Activated CD4-positive, alpha-beta T cell treated with anti-CD3 and anti-CD28 coated beads for 1 hour (primary cell): ENCODE data around the gene PLA2G4F.

ENCODE experiments used
- DNase-seq: peaks from one replicate; pipeline ENCODE4 v3.0.0-alpha.2; 2020

PLA2G4F gene, protein sequence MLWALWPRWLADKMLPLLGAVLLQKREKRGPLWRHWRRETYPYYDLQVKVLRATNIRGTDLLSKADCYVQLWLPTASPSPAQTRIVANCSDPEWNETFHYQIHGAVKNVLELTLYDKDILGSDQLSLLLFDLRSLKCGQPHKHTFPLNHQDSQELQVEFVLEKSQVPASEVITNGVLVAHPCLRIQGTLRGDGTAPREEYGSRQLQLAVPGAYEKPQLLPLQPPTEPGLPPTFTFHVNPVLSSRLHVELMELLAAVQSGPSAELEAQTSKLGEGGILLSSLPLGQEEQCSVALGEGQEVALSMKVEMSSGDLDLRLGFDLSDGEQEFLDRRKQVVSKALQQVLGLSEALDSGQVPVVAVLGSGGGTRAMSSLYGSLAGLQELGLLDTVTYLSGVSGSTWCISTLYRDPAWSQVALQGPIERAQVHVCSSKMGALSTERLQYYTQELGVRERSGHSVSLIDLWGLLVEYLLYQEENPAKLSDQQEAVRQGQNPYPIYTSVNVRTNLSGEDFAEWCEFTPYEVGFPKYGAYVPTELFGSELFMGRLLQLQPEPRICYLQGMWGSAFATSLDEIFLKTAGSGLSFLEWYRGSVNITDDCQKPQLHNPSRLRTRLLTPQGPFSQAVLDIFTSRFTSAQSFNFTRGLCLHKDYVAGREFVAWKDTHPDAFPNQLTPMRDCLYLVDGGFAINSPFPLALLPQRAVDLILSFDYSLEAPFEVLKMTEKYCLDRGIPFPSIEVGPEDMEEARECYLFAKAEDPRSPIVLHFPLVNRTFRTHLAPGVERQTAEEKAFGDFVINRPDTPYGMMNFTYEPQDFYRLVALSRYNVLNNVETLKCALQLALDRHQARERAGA

GRCh38 chr15:42156243-42156922 lies at the start of gene PLA2G4F:
Gene PLA2G4F (minus strand): TSS chr15:42156636. CDS start chr15:42156549, 87 bp downstream.
- DNase-seq, result no peak

DNA sequence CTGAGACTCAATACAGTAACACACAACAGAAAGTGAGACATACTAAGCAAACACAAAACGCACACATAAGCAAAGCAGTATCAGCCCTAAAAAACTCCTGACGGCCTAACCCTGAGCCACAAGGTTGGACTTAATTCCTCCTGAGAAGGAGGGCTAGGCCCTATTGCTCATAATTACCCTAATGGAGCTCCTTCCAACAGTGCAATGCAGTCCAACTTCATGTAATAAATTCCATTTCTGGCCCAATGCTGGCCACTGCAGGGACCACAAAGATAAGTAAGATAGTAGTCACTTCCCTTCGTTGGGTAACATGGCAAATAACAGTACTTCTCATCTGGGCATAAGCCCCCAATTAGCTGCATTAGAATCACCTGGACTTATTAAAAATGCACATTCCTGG lies 47.5 kb upstream of the PLA2G4F start:
- no peak for DNase-seq

GRCh38 chr15:42202653-42203052 lies 46.2 kb upstream of the PLA2G4F start:
- DNase-seq, result no peak

DNA sequence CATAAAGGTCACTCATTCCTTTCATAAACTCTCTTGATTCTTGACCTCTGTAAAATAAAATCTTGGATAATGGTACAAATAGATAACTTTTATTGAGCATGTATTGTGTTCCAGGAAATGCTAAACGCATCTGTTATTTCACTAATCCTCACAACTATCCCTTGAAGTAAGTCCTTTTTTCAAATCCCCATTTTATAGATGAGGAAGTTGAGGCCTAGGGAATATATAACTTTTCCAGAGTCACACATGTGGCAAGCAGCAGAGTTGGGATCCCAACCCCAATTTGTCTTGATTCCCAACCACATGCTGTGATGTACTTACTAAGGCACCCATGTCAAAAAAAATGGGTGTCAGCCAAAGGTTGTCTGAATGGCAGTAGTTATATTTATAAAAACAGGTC lies 45.4 kb upstream of the PLA2G4F start:
- no peak for DNase-seq

GRCh38 chr15:42199126-42199525 lies 42.7 kb upstream of the PLA2G4F start:
- no peak for DNase-seq

GRCh38 chr15:42198516-42198915 lies 42.1 kb upstream of the PLA2G4F start:
- DNase-seq, result no peak

- no peak for DNase-seq
These were observed 38.1 kb upstream of the PLA2G4F start for GRCh38 chr15:42194513-42194912.

GRCh38 chr15:42193383-42193782 lies 36.9 kb upstream of the PLA2G4F start:
- no peak for DNase-seq

- no peak for DNase-seq
These were observed 35.3 kb upstream of the PLA2G4F start for GRCh38 chr15:42191610-42192346.

DNA sequence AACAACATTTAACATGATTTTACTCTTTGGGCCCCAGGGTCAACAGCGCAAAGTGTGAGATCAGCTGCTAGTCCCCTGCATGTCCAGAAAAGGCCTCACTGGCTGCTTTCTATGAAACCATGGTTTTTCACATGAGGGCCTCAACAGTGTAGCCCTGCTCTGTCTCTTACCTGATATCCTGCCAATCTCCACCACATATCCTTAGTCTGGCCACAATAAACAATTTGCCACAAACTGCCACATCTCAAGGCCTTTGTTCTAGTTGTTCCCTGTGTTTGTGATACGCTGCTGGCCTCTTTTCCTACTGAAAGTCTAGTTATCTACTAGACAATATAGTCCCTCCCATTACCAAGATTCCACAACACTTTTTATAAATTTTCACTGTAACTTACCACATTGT lies 33.9 kb upstream of the PLA2G4F start:
- no peak for DNase-seq

- DNase-seq, result no peak
These were observed 29.4 kb upstream of the PLA2G4F start for GRCh38 chr15:42185801-42186200.

- no peak for DNase-seq
These were observed 28.3 kb upstream of the PLA2G4F start for GRCh38 chr15:42184736-42185135.

DNA sequence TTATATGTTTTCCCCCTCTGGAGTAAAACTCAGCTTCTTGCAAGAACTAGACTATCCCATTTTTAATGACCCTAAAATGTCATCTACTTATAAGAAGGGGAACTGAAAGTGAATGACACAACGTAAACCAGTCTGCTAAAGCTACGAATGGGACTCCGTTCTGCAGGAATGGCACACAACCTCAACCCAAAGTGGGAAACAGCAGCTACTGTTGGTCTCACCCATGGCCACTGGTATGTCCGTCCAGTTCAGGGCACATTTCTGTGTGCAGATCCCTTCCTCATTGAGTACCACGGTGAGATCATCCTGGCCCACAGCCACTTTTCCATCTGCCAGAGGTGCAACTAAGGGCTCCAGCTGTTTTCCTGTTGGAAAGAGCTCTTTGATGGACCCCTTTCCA lies 27.9 kb upstream of the PLA2G4F start:
- no peak for DNase-seq

- DNase-seq, result no peak
These were observed 26.5 kb upstream of the PLA2G4F start for GRCh38 chr15:42182961-42183360.

- DNase-seq, result no peak
These were observed 26.0 kb upstream of the PLA2G4F start for GRCh38 chr15:42182328-42182886.

- no peak for DNase-seq
These were observed 21.6 kb upstream of the PLA2G4F start for GRCh38 chr15:42178056-42178455.

- DNase-seq, result no peak
These were observed 19.2 kb upstream of the PLA2G4F start for GRCh38 chr15:42175671-42176070.

DNA sequence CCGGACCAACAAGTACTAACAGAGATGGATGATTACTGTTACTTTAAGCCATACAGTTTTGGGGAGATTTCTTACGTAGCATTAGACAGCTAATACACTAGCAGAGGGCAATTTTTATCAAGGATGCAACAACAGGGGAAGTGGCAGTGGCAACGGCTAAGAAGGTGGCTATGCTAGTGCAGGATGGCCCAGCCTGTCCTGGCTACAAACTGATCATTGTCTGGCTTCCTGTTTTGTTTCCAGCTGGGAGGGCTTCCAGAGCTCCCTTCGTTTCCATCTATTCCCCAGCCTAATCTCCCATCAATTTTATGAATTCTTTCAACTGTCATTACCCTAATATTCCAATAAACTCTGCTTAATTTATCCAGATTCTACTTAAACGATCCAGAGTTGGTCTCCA lies 16.0 kb upstream of the PLA2G4F start:
- DNase-seq, result no peak

DNA sequence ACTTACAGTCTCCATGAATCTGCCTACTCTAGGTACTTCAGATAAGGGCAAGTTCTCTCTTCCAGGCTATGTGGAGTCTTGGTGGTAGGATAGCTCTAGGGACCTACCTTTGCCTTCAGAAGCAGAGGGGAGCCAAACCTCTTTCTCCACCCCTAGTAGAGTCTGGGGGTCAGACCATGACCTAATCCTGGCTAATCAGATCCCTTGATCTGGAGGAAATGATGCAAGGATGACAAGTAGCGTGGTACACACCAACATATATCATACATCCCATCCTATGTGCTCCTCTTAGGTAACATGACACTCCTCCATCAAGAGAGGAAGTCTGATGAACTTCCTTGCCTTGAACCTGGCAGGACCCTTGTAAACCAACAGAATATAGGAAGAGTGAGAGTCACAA lies 15.4 kb upstream of the PLA2G4F start:
- no peak for DNase-seq

DNA sequence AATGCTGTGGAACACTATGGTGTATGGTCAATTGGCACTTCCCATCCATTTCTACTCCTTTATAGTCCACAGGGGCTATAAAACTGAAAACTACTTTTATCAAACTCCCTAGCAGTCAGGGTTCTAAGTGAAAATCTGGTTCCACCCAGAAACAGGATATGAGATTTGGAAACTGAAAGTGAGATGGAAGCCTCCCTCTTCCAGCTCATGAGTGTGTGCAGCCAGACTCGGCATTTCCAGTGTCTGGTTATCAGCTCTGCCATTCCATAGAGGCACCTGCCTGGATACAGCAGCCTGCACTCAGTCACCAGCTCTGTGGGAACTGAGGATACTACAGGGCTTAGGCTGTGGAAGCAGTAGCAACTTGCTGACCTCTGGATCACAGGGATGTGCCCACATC lies 14.7 kb upstream of the PLA2G4F start:
- no peak for DNase-seq

DNA sequence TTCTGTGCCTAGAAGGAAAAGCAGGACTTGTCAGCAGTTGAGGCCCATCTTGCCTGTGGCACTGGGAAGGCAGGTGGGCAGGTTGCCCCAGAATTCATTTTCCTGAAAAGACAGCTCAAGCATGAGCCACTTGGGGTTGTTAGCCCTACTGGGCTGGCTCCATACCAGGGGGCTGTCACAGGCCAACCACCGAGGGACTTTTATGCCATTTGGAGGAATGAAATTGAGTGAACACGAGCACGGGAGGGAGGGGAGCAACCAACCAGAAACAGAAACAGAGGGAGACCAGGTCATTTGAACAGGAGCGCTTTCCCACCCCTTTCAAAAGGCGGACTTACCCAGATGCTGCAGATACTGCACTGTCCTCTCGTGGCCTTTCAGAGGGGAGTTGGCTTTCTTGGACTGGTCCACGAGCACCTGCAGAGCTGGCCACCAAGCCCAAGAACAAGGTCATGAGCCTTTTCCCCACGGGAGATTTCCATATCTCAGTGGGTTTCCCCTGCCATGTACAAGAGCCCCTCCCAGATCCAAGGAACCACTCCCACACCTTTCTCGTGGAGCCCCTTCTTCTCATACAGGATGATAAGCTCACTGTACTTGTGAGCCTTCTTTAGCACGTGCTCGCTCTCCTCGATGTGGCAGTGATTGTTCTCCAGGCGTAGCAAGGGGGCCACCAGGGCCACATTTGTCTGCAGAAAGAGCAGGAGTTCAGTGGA lies 9.9 kb upstream of the PLA2G4F start:
- DNase-seq, result no peak

GRCh38 chr15:42165106-42165505 lies 8.7 kb upstream of the PLA2G4F start:
- DNase-seq, result no peak
